WTC11 (cell line): ENCODE data around the gene BIRC3. TPM values are rescaled to one million over a fixed set of nuclear protein-coding genes. Genes with fewer than 3 reads are reported as not detected.

Experiments used
- ATAC-seq: fragments of 200-7000 bp; cut with Tn5 transposase; 2 replicates; pipeline ENCODE4 v1.10.0; 2021; ENCODE audit warnings: mild to moderate bottlenecking, moderate library complexity
- CTCF ChIA-PET: fragments of 300-600 bp; sonication (Branson Sonifier 250); formaldehyde crosslinking; loops from one replicate; lab custom pipeline; 2021; ENCODE audit warnings: antibody characterized with exemption; lab: Charles Lee
- POLR2A ChIA-PET: fragments of 350-600 bp; sonication (Branson Sonifier 250); formaldehyde crosslinking; loops from one replicate; lab custom pipeline; 2021; ENCODE audit warnings: antibody characterized with exemption; lab: Charles Lee
- DNase-seq: peaks from one replicate; pipeline ENCODE4 v3.0.0; 2021; ENCODE audit warnings: low spot score
- H3K27ac Mint-ChIP-seq: 2 replicates; pipeline ENCODE4 v1.8.0; 2021; ENCODE audit warnings: mixed read lengths
- H3K27me3 Mint-ChIP-seq: 2 replicates; pipeline ENCODE4 v1.8.0; 2021; ENCODE audit warnings: low read depth, mild to moderate bottlenecking, moderate library complexity, mixed read lengths
- H3K36me3 Mint-ChIP-seq: 2 replicates; pipeline ENCODE4 v1.8.0; 2021; ENCODE audit warnings: mixed read lengths
- H3K4me1 Mint-ChIP-seq: 2 replicates; pipeline ENCODE4 v1.8.0; 2022; ENCODE audit warnings: mixed read lengths
- H3K4me3 Mint-ChIP-seq: 2 replicates; pipeline ENCODE4 v1.8.0; 2021; ENCODE audit warnings: mild to moderate bottlenecking, moderate library complexity, mixed read lengths
- H3K9me3 Mint-ChIP-seq: 2 replicates; pipeline ENCODE4 v1.8.0; 2021; ENCODE audit warnings: mixed read lengths
- CREB1 ChIP-seq: sonication (generic); formaldehyde crosslinking; IDR thresholded peaks from 2 replicates; pipeline ENCODE4 v1.8.0; 2023; ENCODE audit warnings: mild to moderate bottlenecking, missing genetic modification reagents
- CREM ChIP-seq: sonication (generic); formaldehyde crosslinking; IDR thresholded peaks from 2 replicates; pipeline ENCODE4 v1.8.1; 2022; ENCODE audit warnings: mild to moderate bottlenecking, missing genetic modification reagents, moderate library complexity
- ETV6 ChIP-seq: sonication (generic); formaldehyde crosslinking; IDR thresholded peaks from 2 replicates; pipeline ENCODE4 v1.8.1; 2022; ENCODE audit warnings: mild to moderate bottlenecking, missing genetic modification reagents
- FOXP1 ChIP-seq: sonication (generic); formaldehyde crosslinking; IDR thresholded peaks from 2 replicates; pipeline ENCODE4 v1.8.0; 2022; ENCODE audit warnings: missing genetic modification reagents, mild to moderate bottlenecking, moderate library complexity, borderline replicate concordance
- NFATC4 ChIP-seq: fragments of 250-450 bp; sonication (Bioruptor Pico); IDR thresholded peaks from 2 replicates; pipeline ENCODE4 v1.9.0; 2021; ENCODE audit warnings: mild to moderate bottlenecking
- NFYB ChIP-seq: sonication (generic); formaldehyde crosslinking; conservative IDR thresholded peaks from 2 replicates; pipeline ENCODE4 v1.8.0; 2022; ENCODE audit warnings: low read depth, missing genetic modification reagents
- OVOL2 ChIP-seq: fragments of 250-450 bp; sonication (Bioruptor Pico); IDR thresholded peaks from 2 replicates; pipeline ENCODE4 v1.9.0; 2021; ENCODE audit warnings: mild to moderate bottlenecking, borderline replicate concordance
- SMAD3 ChIP-seq: sonication (generic); formaldehyde crosslinking; IDR thresholded peaks from 2 replicates; pipeline ENCODE4 v1.8.0; 2022; ENCODE audit warnings: missing genetic modification reagents, mild to moderate bottlenecking, borderline replicate concordance
- SP1 ChIP-seq: sonication (generic); formaldehyde crosslinking; conservative IDR thresholded peaks from 2 replicates; pipeline ENCODE4 v1.8.1; 2022; ENCODE audit warnings: missing genetic modification reagents
- TEAD1 ChIP-seq: sonication (generic); formaldehyde crosslinking; IDR thresholded peaks from 2 replicates; pipeline ENCODE4 v1.8.0; 2022; ENCODE audit warnings: mild to moderate bottlenecking, missing genetic modification reagents
- ZNF138 ChIP-seq: sonication (generic); formaldehyde crosslinking; conservative IDR thresholded peaks from 2 replicates; pipeline ENCODE4 v1.8.1; 2022; ENCODE audit warnings: mild to moderate bottlenecking, moderate library complexity, missing genetic modification reagents
- ZNF219 ChIP-seq: sonication (generic); formaldehyde crosslinking; IDR thresholded peaks from 2 replicates; pipeline ENCODE4 v1.8.0; 2023; ENCODE audit warnings: missing genetic modification reagents, mild to moderate bottlenecking, borderline replicate concordance
- ZNF423 ChIP-seq: fragments of 250-450 bp; sonication (Bioruptor Pico); IDR thresholded peaks from 2 replicates; pipeline ENCODE4 v2.1.2; 2022; ENCODE audit warnings: mild to moderate bottlenecking, moderate library complexity
- total RNA-seq: library from RNA; stranded (reverse); gene quantifications from 3 replicates; pipeline ENCODE4 v1.2.3, GENCODE V29; 2021
- TF ChIP-seq, protein P1 (sequence below): sonication (generic); formaldehyde crosslinking; IDR thresholded peaks from 2 replicates; pipeline ENCODE4 v1.8.1; 2023; ENCODE audit warnings: mild to moderate bottlenecking, missing genetic modification reagents, moderate library complexity
- TF ChIP-seq, protein P2 (sequence below): sonication (generic); formaldehyde crosslinking; IDR thresholded peaks from 2 replicates; pipeline ENCODE4 v1.8.0; 2022; ENCODE audit warnings: missing genetic modification reagents
- TF ChIP-seq, protein P3 (sequence below): fragments of 250-450 bp; sonication (Bioruptor Pico); conservative IDR thresholded peaks from 2 replicates; pipeline ENCODE4 v1.9.0; 2021; ENCODE audit warnings: mild to moderate bottlenecking
- TF ChIP-seq, protein P4 (sequence below): sonication (generic); formaldehyde crosslinking; IDR thresholded peaks from 2 replicates; pipeline ENCODE4 v1.8.1; 2023; ENCODE audit warnings: mild to moderate bottlenecking, missing genetic modification reagents
- TF ChIP-seq, protein P5 (sequence below): sonication (generic); formaldehyde crosslinking; IDR thresholded peaks from 2 replicates; pipeline ENCODE4 v1.8.0; 2023; ENCODE audit warnings: mild to moderate bottlenecking, missing genetic modification reagents
- TF ChIP-seq, protein P6 (sequence below): sonication (generic); formaldehyde crosslinking; IDR thresholded peaks from 2 replicates; pipeline ENCODE4 v1.8.0; 2022; ENCODE audit warnings: mild to moderate bottlenecking, missing genetic modification reagents
- TF ChIP-seq, protein P7 (sequence below): sonication (generic); formaldehyde crosslinking; IDR thresholded peaks from 2 replicates; pipeline ENCODE4 v1.8.0; 2022; ENCODE audit warnings: mild to moderate bottlenecking, missing genetic modification reagents

Gene BIRC3
- total RNA-seq, 1 experiment from 2014 or later = 0.33 TPM

DNA sequence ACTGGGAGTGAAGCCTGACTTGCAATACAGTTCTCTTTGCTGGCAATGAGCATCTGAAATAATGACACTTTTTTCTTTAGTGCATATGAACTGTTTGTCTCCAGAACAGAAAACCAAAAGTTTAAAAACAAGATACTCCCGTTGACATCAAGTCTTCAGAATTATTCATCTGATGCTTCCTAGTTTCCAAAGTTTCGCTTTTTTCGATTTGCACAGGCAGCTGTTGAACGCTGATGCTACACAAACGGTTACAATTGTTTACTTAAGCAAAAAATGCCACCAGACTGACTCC is 29.1 kb downstream of the BIRC3 start:
- Mint-ChIP-seq H3K27me3 (no peaks in the 10 kb centered on the region), H3K36me3 (peaks cover 5% of the 10 kb centered on the region; the same call in 1 of the 2 replicates), H3K4me1 (peaks cover 19% of the 10 kb centered on the region), H3K27ac (peak overlapping the region; percentile 92), H3K9me3 (no peaks in the 10 kb centered on the region), H3K4me3 (peak overlapping the region; percentile 97)
- CTCF ChIA-PET = interaction anchor here (0.9 kb wide), 1 partner anchor 172 kb away, joined by 5 read pairs; no protein-coding TSS in a partner anchor
- POLR2A ChIA-PET = no interaction called here
- ATAC-seq (no peak), DNase-seq (no peak)
- no peak for TF ChIP-seq FOXP1 (CRISPR knock-in tag)

DNA sequence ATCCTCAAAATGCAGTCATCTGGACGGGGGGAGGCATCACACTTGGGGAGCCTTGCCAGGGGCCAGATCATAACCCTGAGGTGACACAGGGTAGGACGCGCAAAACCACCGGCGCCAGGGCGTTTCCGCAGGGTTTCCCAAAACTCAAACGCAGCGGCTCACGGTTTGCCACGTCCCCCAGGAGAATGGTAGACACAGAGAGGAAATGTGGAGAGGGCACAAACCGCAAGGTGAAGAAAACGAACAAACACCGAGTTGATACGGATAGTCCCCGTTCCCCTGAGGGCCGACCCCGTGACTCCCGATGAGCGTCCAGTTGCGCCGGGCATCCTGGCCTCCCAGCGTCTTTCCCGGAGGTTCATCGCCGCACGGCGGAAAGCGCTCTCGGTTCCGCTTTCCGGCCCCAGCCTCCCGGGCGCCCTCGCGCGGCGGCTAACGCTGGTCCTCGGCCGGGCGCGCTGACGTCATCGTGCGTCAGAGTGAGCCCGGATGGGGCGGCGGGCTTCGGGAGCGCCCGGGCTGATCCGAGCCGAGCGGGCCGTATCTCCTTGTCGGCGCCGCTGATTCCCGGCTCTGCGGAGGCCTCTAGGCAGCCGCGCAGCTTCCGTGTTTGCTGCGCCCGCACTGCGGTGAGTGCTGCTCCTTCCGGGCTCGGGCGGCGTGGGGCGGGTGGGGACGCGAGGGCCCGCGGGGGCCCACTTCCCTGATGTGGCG is 29.6 kb downstream of the BIRC3 start, which contains the start of gene BIRC2:
Gene BIRC2 (plus strand): TSS at position 467 of the 714 bp plus-strand sequence. CDS start 2,641 bp downstream, outside the sequence.
- POLR2A ChIA-PET = no interaction called here
- Mint-ChIP-seq H3K9me3 (no peaks in the 10 kb centered on the region), H3K27me3 (no peaks in the 10 kb centered on the region), H3K36me3 (peaks cover 5% of the 10 kb centered on the region; the same call in 1 of the 2 replicates), H3K4me3 (peak within 1 kb of the TSS; percentile 97), H3K4me1 (peaks cover 18% of the 10 kb centered on the region), H3K27ac (peak within 1 kb of the TSS; percentile 96)
- ATAC-seq (peak; percentile 95), DNase-seq (peak; percentile 96)
- CTCF ChIA-PET = interaction anchor here (0.9 kb wide), 1 partner anchor 172 kb away, joined by 5 read pairs; no protein-coding TSS in a partner anchor
- TF ChIP-seq NFATC4 (CRISPR knock-in tag) = no peak
- peak; percentile 95 for TF ChIP-seq CREM (CRISPR knock-in tag)
- TF ChIP-seq, protein P1, sequence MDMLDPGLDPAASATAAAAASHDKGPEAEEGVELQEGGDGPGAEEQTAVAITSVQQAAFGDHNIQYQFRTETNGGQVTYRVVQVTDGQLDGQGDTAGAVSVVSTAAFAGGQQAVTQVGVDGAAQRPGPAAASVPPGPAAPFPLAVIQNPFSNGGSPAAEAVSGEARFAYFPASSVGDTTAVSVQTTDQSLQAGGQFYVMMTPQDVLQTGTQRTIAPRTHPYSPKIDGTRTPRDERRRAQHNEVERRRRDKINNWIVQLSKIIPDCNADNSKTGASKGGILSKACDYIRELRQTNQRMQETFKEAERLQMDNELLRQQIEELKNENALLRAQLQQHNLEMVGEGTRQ (CRISPR knock-in tag) = peak; percentile 75
- TF ChIP-seq SMAD3 (CRISPR knock-in tag) = no peak
- TF ChIP-seq, protein P2, sequence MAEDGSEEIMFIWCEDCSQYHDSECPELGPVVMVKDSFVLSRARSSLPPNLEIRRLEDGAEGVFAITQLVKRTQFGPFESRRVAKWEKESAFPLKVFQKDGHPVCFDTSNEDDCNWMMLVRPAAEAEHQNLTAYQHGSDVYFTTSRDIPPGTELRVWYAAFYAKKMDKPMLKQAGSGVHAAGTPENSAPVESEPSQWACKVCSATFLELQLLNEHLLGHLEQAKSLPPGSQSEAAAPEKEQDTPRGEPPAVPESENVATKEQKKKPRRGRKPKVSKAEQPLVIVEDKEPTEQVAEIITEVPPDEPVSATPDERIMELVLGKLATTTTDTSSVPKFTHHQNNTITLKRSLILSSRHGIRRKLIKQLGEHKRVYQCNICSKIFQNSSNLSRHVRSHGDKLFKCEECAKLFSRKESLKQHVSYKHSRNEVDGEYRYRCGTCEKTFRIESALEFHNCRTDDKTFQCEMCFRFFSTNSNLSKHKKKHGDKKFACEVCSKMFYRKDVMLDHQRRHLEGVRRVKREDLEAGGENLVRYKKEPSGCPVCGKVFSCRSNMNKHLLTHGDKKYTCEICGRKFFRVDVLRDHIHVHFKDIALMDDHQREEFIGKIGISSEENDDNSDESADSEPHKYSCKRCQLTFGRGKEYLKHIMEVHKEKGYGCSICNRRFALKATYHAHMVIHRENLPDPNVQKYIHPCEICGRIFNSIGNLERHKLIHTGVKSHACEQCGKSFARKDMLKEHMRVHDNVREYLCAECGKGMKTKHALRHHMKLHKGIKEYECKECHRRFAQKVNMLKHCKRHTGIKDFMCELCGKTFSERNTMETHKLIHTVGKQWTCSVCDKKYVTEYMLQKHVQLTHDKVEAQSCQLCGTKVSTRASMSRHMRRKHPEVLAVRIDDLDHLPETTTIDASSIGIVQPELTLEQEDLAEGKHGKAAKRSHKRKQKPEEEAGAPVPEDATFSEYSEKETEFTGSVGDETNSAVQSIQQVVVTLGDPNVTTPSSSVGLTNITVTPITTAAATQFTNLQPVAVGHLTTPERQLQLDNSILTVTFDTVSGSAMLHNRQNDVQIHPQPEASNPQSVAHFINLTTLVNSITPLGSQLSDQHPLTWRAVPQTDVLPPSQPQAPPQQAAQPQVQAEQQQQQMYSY (CRISPR knock-in tag) = no peak
- TF ChIP-seq, protein P3, sequence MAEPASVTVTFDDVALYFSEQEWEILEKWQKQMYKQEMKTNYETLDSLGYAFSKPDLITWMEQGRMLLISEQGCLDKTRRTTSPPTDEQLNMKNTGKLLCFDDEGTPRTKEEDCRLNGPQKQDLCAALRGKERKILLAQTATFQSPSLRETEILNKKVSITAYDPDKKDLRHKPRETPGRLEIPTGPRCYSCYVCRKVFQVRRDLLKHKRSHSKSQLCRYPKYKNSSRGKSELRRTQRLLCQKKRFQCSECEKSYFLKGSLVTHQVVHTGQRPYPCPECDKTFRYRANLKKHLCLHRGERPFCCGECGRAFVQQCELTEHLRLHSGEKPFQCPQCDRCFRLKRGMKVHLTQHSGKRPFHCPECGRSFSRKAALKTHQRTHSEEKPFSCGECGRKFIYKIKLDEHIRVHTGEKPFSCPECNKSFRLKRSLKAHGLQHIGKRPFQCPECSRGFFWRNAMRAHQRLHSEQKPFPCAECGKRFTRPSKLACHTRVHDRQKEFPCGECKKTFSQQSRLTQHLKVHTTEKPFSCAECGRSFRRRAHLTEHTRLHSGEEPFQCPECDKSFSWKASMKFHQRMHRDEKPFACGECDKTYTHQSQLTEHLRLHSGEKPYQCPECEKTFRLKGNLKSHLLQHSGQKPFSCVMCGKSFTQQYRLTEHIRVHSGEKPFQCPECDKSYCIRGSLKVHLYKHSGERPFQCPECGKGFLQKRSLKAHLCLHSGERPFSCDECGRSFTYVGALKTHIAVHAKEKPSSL (CRISPR knock-in tag) = no peak
- no peak for TF ChIP-seq ZNF219 (CRISPR knock-in tag)
- no peak for TF ChIP-seq OVOL2
- TF ChIP-seq ETV6 (CRISPR knock-in tag) = peak; percentile 91
- TF ChIP-seq, protein P4, sequence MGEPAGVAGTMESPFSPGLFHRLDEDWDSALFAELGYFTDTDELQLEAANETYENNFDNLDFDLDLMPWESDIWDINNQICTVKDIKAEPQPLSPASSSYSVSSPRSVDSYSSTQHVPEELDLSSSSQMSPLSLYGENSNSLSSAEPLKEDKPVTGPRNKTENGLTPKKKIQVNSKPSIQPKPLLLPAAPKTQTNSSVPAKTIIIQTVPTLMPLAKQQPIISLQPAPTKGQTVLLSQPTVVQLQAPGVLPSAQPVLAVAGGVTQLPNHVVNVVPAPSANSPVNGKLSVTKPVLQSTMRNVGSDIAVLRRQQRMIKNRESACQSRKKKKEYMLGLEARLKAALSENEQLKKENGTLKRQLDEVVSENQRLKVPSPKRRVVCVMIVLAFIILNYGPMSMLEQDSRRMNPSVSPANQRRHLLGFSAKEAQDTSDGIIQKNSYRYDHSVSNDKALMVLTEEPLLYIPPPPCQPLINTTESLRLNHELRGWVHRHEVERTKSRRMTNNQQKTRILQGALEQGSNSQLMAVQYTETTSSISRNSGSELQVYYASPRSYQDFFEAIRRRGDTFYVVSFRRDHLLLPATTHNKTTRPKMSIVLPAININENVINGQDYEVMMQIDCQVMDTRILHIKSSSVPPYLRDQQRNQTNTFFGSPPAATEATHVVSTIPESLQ (CRISPR knock-in tag) = no peak
- TF ChIP-seq, protein P5, sequence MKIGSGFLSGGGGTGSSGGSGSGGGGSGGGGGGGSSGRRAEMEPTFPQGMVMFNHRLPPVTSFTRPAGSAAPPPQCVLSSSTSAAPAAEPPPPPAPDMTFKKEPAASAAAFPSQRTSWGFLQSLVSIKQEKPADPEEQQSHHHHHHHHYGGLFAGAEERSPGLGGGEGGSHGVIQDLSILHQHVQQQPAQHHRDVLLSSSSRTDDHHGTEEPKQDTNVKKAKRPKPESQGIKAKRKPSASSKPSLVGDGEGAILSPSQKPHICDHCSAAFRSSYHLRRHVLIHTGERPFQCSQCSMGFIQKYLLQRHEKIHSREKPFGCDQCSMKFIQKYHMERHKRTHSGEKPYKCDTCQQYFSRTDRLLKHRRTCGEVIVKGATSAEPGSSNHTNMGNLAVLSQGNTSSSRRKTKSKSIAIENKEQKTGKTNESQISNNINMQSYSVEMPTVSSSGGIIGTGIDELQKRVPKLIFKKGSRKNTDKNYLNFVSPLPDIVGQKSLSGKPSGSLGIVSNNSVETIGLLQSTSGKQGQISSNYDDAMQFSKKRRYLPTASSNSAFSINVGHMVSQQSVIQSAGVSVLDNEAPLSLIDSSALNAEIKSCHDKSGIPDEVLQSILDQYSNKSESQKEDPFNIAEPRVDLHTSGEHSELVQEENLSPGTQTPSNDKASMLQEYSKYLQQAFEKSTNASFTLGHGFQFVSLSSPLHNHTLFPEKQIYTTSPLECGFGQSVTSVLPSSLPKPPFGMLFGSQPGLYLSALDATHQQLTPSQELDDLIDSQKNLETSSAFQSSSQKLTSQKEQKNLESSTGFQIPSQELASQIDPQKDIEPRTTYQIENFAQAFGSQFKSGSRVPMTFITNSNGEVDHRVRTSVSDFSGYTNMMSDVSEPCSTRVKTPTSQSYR (CRISPR knock-in tag) = no peak
- 0 out of 2 replicates have a peak, but pooled peaks have one; percentile 17 for TF ChIP-seq NFYB (CRISPR knock-in tag)
- TF ChIP-seq, protein P6, sequence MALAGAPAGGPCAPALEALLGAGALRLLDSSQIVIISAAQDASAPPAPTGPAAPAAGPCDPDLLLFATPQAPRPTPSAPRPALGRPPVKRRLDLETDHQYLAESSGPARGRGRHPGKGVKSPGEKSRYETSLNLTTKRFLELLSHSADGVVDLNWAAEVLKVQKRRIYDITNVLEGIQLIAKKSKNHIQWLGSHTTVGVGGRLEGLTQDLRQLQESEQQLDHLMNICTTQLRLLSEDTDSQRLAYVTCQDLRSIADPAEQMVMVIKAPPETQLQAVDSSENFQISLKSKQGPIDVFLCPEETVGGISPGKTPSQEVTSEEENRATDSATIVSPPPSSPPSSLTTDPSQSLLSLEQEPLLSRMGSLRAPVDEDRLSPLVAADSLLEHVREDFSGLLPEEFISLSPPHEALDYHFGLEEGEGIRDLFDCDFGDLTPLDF (CRISPR knock-in tag) = no peak
- TF ChIP-seq TEAD1 (CRISPR knock-in tag) = 0 out of 2 replicates have a peak, but pooled peaks have one; percentile 13
- no peak for TF ChIP-seq ZNF423 (CRISPR knock-in tag)
- no peak for TF ChIP-seq ZNF138 (CRISPR knock-in tag)
- TF ChIP-seq CREB1 (CRISPR knock-in tag) = 0 out of 2 replicates have a peak, but pooled peaks have one; percentile 13
- TF ChIP-seq, protein P7, sequence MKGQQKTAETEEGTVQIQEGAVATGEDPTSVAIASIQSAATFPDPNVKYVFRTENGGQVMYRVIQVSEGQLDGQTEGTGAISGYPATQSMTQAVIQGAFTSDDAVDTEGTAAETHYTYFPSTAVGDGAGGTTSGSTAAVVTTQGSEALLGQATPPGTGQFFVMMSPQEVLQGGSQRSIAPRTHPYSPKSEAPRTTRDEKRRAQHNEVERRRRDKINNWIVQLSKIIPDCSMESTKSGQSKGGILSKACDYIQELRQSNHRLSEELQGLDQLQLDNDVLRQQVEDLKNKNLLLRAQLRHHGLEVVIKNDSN = peak; percentile 72
- peak; percentile 82 for TF ChIP-seq SP1 (CRISPR knock-in tag)
